ENCODE measurements around the gene TMEM123. TPM values are rescaled to one million over a fixed set of nuclear protein-coding genes. Genes with fewer than 3 reads are reported as not detected.
A peak's percentile ranks its signal among the peaks of the same experiment; 100 is the strongest.
"Not testable (repeated sequence)": the region's sequence is repeated elsewhere in the genome, so short reads cannot be mapped to it uniquely, and the experiment has no call there.

TMEM123 gene
- total RNA-seq, 1 donor from 2014 or later: 204 TPM

GRCh38 chr11:102375720-102376399, 76.7 kb downstream of the TMEM123 start:
- peaks cover 4% of the 10 kb centered on the region for H3K9me3 Mint-ChIP-seq
- intact Hi-C loops (cut with micrococcal nuclease): no loop called here
- H3K36me3 Mint-ChIP-seq (ENCODE audit: low read depth): peaks cover 64% of the 10 kb centered on the region
- H3K27ac Mint-ChIP-seq: no peak overlapping the region
- H3K4me3 Mint-ChIP-seq (ENCODE audit: low read depth): no peak overlapping the region
- DNase-seq (ENCODE audit: low spot score): no peak
- H3K4me1 Mint-ChIP-seq (ENCODE audit: low read depth): peaks cover 7% of the 10 kb centered on the region
- H3K27me3 Mint-ChIP-seq (ENCODE audit: low read depth): no peaks in the 10 kb centered on the region

- H3K27me3 Mint-ChIP-seq (ENCODE audit: low read depth); intact Hi-C loops (cut with micrococcal nuclease); H3K4me1 Mint-ChIP-seq (ENCODE audit: low read depth); DNase-seq (ENCODE audit: low spot score); H3K27ac Mint-ChIP-seq; H3K4me3 Mint-ChIP-seq (ENCODE audit: low read depth); H3K9me3 Mint-ChIP-seq: not testable (repeated sequence)
- H3K36me3 Mint-ChIP-seq (ENCODE audit: low read depth): peaks cover 58% of the 10 kb centered on the region
Measured at GRCh38 chr11:102374633-102375424, 77.7 kb downstream of the TMEM123 start.

GRCh38 chr11:102368472-102368871, 84.1 kb downstream of the TMEM123 start:
- peak overlapping the region; percentile 0 for H3K27ac Mint-ChIP-seq
- H3K27me3 Mint-ChIP-seq (ENCODE audit: low read depth): no peaks in the 10 kb centered on the region
- peaks cover 56% of the 10 kb centered on the region for H3K36me3 Mint-ChIP-seq (ENCODE audit: low read depth)
- intact Hi-C loops (cut with micrococcal nuclease): no loop called here
- H3K4me1 Mint-ChIP-seq (ENCODE audit: low read depth): peaks cover 18% of the 10 kb centered on the region
- DNase-seq (ENCODE audit: low spot score): no peak
- no peak overlapping the region for H3K4me3 Mint-ChIP-seq (ENCODE audit: low read depth)
- H3K9me3 Mint-ChIP-seq: peaks cover 4% of the 10 kb centered on the region

- no peaks in the 10 kb centered on the region for H3K27me3 Mint-ChIP-seq (ENCODE audit: low read depth)
- intact Hi-C loops (cut with micrococcal nuclease): loop anchor here (1.0 kb wide), 1 partner anchor 128 kb away; no protein-coding TSS in a partner anchor
- no peak for DNase-seq (ENCODE audit: low spot score)
- no peak overlapping the region for H3K27ac Mint-ChIP-seq
- peaks cover 4% of the 10 kb centered on the region for H3K9me3 Mint-ChIP-seq
- peaks cover 58% of the 10 kb centered on the region for H3K36me3 Mint-ChIP-seq (ENCODE audit: low read depth)
- peaks cover 18% of the 10 kb centered on the region for H3K4me1 Mint-ChIP-seq (ENCODE audit: low read depth)
- no peak overlapping the region for H3K4me3 Mint-ChIP-seq (ENCODE audit: low read depth)
Measured at GRCh38 chr11:102367364-102367763, 85.2 kb downstream of the TMEM123 start.

- Mint-ChIP-seq H3K27me3 (ENCODE audit: low read depth) (no peaks in the 10 kb centered on the region), H3K4me3 (ENCODE audit: low read depth) (no peak overlapping the region), H3K4me1 (ENCODE audit: low read depth) (peaks cover 33% of the 10 kb centered on the region), H3K9me3 (peaks cover 4% of the 10 kb centered on the region), H3K36me3 (ENCODE audit: low read depth) (peaks cover 72% of the 10 kb centered on the region), H3K27ac (no peak overlapping the region)
- DNase-seq (ENCODE audit: low spot score): no peak
- intact Hi-C loops (cut with micrococcal nuclease): no loop called here
Measured at GRCh38 chr11:102364991-102365390, 87.6 kb downstream of the TMEM123 start.

GRCh38 chr11:102361086-102362031, 91.2 kb downstream of the TMEM123 start:
- peaks cover 82% of the 10 kb centered on the region for H3K36me3 Mint-ChIP-seq (ENCODE audit: low read depth)
- peak overlapping the region; percentile 18 for H3K27ac Mint-ChIP-seq
- DNase-seq (ENCODE audit: low spot score): no peak
- peaks cover 42% of the 10 kb centered on the region for H3K4me1 Mint-ChIP-seq (ENCODE audit: low read depth)
- H3K9me3 Mint-ChIP-seq: peaks cover 16% of the 10 kb centered on the region
- no peak overlapping the region for H3K4me3 Mint-ChIP-seq (ENCODE audit: low read depth)
- H3K27me3 Mint-ChIP-seq (ENCODE audit: low read depth): no peaks in the 10 kb centered on the region
- intact Hi-C loops (cut with micrococcal nuclease): no loop called here

- H3K36me3 Mint-ChIP-seq (ENCODE audit: low read depth): peaks cover 80% of the 10 kb centered on the region
- H3K27ac Mint-ChIP-seq: no peak overlapping the region
- intact Hi-C loops (cut with micrococcal nuclease): no loop called here
- H3K9me3 Mint-ChIP-seq: peaks cover 17% of the 10 kb centered on the region
- peaks cover 41% of the 10 kb centered on the region for H3K4me1 Mint-ChIP-seq (ENCODE audit: low read depth)
- no peak overlapping the region for H3K4me3 Mint-ChIP-seq (ENCODE audit: low read depth)
- H3K27me3 Mint-ChIP-seq (ENCODE audit: low read depth): no peaks in the 10 kb centered on the region
- no peak for DNase-seq (ENCODE audit: low spot score)
Measured at GRCh38 chr11:102360681-102361080, 91.9 kb downstream of the TMEM123 start.

- no peak overlapping the region for H3K27ac Mint-ChIP-seq
- no peaks in the 10 kb centered on the region for H3K27me3 Mint-ChIP-seq (ENCODE audit: low read depth)
- H3K36me3 Mint-ChIP-seq (ENCODE audit: low read depth): peaks cover 82% of the 10 kb centered on the region
- no peak overlapping the region for H3K4me3 Mint-ChIP-seq (ENCODE audit: low read depth)
- H3K9me3 Mint-ChIP-seq: peaks cover 29% of the 10 kb centered on the region
- intact Hi-C loops (cut with micrococcal nuclease): no loop called here
- H3K4me1 Mint-ChIP-seq (ENCODE audit: low read depth): peaks cover 41% of the 10 kb centered on the region
- DNase-seq (ENCODE audit: low spot score): no peak
Measured at GRCh38 chr11:102359372-102359771, 93.2 kb downstream of the TMEM123 start.

- intact Hi-C loops (cut with micrococcal nuclease): no loop called here
- H3K9me3 Mint-ChIP-seq: peaks cover 29% of the 10 kb centered on the region
- H3K4me1 Mint-ChIP-seq (ENCODE audit: low read depth): peaks cover 41% of the 10 kb centered on the region
Measured at GRCh38 chr11:102357116-102357515, 95.4 kb downstream of the TMEM123 start.

GRCh38 chr11:102347462-102348370, 104.8 kb downstream of the TMEM123 start:
- no peaks in the 10 kb centered on the region for H3K9me3 Mint-ChIP-seq
- peak overlapping the region; percentile 98 for H3K27ac Mint-ChIP-seq
- H3K4me3 Mint-ChIP-seq (ENCODE audit: low read depth): peak overlapping the region; percentile 98
- intact Hi-C loops (cut with micrococcal nuclease): loop anchor here (1.0 to 5.0 kb wide), 4 partner anchors 30 to 215 kb away; partner anchors contain the start of gene BIRC3
- peaks cover 28% of the 10 kb centered on the region for H3K4me1 Mint-ChIP-seq (ENCODE audit: low read depth)
- peaks cover 41% of the 10 kb centered on the region for H3K36me3 Mint-ChIP-seq (ENCODE audit: low read depth)
- DNase-seq (ENCODE audit: low spot score): no peak
- H3K27me3 Mint-ChIP-seq (ENCODE audit: low read depth): no peaks in the 10 kb centered on the region

More at GRCh38 chr11:102357116-102357515, 95.4 kb downstream of the TMEM123 start:
- no peak overlapping the region for H3K4me3 Mint-ChIP-seq (ENCODE audit: low read depth)
- H3K27me3 Mint-ChIP-seq (ENCODE audit: low read depth): no peaks in the 10 kb centered on the region
- no peak overlapping the region for H3K27ac Mint-ChIP-seq
- peaks cover 79% of the 10 kb centered on the region for H3K36me3 Mint-ChIP-seq (ENCODE audit: low read depth)
- no peak for DNase-seq (ENCODE audit: low spot score)

GRCh38 chr11:102346748-102347461, 105.7 kb downstream of the TMEM123 start, which contains the start of gene BIRC2:
TSS of gene BIRC2 (plus strand) at chr11:102347214. CDS start at chr11:102349855, 2,641 bp downstream.
- Mint-ChIP-seq H3K27me3 (ENCODE audit: low read depth) (no peaks in the 10 kb centered on the region), H3K27ac (peak within 1 kb of the TSS; percentile 98), H3K36me3 (ENCODE audit: low read depth) (peaks cover 39% of the 10 kb centered on the region), H3K9me3 (no peaks in the 10 kb centered on the region), H3K4me3 (ENCODE audit: low read depth) (peak within 1 kb of the TSS; percentile 98), H3K4me1 (ENCODE audit: low read depth) (peaks cover 29% of the 10 kb centered on the region)
- DNase-seq (ENCODE audit: low spot score): peak; percentile 92
- intact Hi-C loops (cut with micrococcal nuclease): loop anchor here (1.0 to 5.0 kb wide), 4 partner anchors 30 to 215 kb away; partner anchors contain the start of gene BIRC3
